Measurements from ENCODE around the gene FUOM. TPM values are rescaled to one million over a fixed set of nuclear protein-coding genes. Genes with fewer than 3 reads are reported as not detected.

Gene FUOM
- total RNA-seq, 1 experiment from 2014 or later: 16.0 TPM

DNA sequence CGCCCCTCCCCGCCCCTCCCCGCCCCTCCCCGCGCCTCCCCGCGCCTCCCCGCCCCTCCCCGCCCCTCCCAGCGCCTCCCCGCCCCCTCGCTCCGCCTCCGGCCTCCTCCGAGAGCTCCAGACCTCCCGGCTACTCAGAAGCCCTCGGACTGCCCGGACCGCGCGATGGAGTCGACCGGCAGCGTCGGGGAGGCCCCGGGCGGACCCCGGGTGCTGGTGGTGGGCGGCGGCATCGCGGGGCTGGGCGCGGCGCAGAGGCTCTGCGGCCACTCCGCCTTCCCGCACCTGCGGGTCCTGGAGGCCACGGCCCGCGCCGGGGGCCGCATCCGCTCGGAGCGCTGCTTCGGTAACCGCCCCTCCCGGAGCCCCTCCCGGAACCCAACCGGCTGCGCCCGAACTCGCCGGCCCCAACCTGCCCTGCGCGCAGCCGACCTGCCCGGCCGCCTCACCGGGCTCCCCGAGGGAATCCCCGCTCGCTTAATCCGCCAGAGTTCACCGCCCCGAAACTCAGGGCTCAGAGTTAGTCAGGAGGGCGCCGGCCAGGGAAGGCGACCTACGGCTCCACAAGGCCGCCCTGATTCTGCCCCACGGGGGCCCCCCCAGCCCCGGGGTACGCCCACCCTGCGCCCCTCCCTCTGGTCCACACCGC is 21.5 kb upstream of the FUOM start, which contains the start of gene PAOX:
PAOX (plus strand) TSS at position 111 of the 649 bp plus-strand sequence; CDS start at position 166, 55 bp downstream.
- no TSS peak for BruUV-seq (replicated peaks)
- H3K27ac ChIP-seq (ENCODE audit: low read depth, low read length, poor library complexity, severe bottlenecking): no peak within 1 kb of the TSS

DNA sequence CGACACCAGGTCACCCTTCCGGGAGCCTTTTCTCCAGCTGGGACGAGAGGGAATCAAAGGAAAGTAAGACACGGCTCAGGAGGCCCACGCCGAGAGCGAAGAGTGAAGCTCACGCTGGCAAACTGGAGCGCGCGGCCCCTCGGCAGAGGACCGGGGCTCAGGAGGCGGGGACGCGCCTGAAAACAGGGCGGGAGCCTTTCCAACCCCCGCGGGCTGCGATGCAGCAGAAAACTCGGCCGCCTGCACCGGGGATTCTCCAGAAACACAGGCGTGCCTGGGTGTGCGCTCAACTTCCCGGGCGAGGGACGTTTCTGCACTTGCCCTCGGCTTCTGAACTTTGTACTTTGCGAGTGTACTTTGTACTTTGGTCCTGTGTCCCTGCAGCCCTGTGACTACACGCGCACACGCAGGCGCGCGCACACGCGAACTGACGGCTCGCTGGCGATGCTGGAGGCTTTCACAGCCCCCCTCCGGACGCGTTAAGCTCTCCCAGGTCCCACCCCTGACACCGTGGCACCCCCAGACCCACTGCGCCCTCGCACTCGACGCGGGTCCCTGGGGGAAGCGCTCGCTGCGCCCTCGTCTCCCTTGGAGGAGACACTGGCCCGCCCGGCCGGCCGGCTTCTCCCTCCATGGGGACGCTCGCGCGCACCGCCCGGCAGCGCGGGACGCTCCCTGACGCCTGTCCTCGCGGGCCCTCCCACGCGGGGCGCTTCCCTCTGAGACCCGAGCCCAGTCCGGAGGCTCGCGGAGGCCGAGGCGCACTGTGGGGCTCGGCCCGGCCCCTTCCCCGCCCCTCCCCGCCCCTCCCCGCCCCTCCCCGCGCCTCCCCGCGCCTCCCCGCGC is 20.7 kb upstream of the FUOM start:
- Histone ChIP-seq H3K4me1 (ENCODE audit: insufficient read depth, low read length, poor library complexity, severe bottlenecking) (peaks cover 5% of the 10 kb centered on the region), H3K27me3 (replicated peaks; ENCODE audit: insufficient read depth, low read depth, low read length, poor library complexity) (no peaks in the 10 kb centered on the region), H3K36me3 (ENCODE audit: insufficient read depth, low read length, poor library complexity, severe bottlenecking) (no peaks in the 10 kb centered on the region), H3K27ac (ENCODE audit: low read depth, low read length, poor library complexity, severe bottlenecking) (no peak overlapping the region), H3K9me3 (ENCODE audit: low read depth, low read length, poor library complexity, severe bottlenecking) (no peaks in the 10 kb centered on the region), H3K4me3 (ENCODE audit: low read depth, low read length, poor library complexity, severe bottlenecking) (peak overlapping the region; percentile 64)
- POLR2A ChIA-PET (ENCODE audit: low non-redundant PET): no interaction called here
- intact Hi-C loops (cut with micrococcal nuclease; ENCODE audit: unreplicated experiment): no loop called here
- peak; percentile 70 for DNase-seq (ENCODE audit: low spot score)
- no TSS peak for BruUV-seq (replicated peaks)
- TF ChIP-seq, protein P1, sequence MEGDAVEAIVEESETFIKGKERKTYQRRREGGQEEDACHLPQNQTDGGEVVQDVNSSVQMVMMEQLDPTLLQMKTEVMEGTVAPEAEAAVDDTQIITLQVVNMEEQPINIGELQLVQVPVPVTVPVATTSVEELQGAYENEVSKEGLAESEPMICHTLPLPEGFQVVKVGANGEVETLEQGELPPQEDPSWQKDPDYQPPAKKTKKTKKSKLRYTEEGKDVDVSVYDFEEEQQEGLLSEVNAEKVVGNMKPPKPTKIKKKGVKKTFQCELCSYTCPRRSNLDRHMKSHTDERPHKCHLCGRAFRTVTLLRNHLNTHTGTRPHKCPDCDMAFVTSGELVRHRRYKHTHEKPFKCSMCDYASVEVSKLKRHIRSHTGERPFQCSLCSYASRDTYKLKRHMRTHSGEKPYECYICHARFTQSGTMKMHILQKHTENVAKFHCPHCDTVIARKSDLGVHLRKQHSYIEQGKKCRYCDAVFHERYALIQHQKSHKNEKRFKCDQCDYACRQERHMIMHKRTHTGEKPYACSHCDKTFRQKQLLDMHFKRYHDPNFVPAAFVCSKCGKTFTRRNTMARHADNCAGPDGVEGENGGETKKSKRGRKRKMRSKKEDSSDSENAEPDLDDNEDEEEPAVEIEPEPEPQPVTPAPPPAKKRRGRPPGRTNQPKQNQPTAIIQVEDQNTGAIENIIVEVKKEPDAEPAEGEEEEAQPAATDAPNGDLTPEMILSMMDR (conservative IDR thresholded peaks at IDR 0.05; ENCODE audit: low read depth, low read length): no peak
- no peak for TF ChIP-seq EZH2 (IDR thresholded peaks at IDR 0.05; ENCODE audit: borderline replicate concordance, low read depth, low read length, poor library complexity, severe bottlenecking)
- CTCF ChIA-PET: no interaction called here

More for the DNA sequence above, 21.5 kb upstream of the FUOM start, which contains the start of gene PAOX:
- peaks cover 5% of the 10 kb centered on the region for H3K4me1 ChIP-seq (ENCODE audit: insufficient read depth, low read length, poor library complexity, severe bottlenecking)
- H3K27me3 ChIP-seq (replicated peaks; ENCODE audit: insufficient read depth, low read depth, low read length, poor library complexity): no peaks in the 10 kb centered on the region
- no peak for TF ChIP-seq EZH2 (IDR thresholded peaks at IDR 0.05; ENCODE audit: borderline replicate concordance, low read depth, low read length, poor library complexity, severe bottlenecking)
- TF ChIP-seq, protein P1 (conservative IDR thresholded peaks at IDR 0.05; ENCODE audit: low read depth, low read length): no peak
- intact Hi-C loops (cut with micrococcal nuclease; ENCODE audit: unreplicated experiment): no loop called here
- POLR2A ChIA-PET (ENCODE audit: low non-redundant PET): no interaction called here
- H3K9me3 ChIP-seq (ENCODE audit: low read depth, low read length, poor library complexity, severe bottlenecking): no peaks in the 10 kb centered on the region
- no peak for DNase-seq (ENCODE audit: low spot score)
- CTCF ChIA-PET: no interaction called here
- peak within 1 kb of the TSS; percentile 64 for H3K4me3 ChIP-seq (ENCODE audit: low read depth, low read length, poor library complexity, severe bottlenecking)
- no peaks in the 10 kb centered on the region for H3K36me3 ChIP-seq (ENCODE audit: insufficient read depth, low read length, poor library complexity, severe bottlenecking)

DNA sequence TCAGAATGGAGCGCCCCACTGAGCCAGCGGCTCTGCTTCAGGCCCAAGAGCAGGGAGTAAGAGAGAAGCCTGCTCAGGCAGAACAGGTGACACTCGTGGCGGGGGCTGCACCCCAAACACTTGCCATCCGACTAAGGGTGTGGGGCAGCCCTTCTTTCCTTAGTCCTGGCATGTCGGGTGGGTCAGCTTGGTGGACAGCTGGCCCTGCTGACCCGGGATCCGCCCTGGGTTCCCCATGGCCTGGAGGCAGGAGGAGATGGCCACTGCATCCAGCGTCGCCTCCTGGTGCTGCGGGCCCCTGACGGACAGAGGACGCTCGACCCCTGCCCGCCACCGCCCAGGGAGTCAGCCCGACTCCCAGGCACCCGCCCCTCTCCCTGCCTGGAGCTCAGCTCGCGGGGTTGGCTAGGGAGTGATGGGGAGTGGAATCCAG is 20.0 kb upstream of the FUOM start:
- Histone ChIP-seq H3K36me3 (ENCODE audit: insufficient read depth, low read length, poor library complexity, severe bottlenecking) (no peaks in the 10 kb centered on the region), H3K4me3 (ENCODE audit: low read depth, low read length, poor library complexity, severe bottlenecking) (peak overlapping the region; percentile 64), H3K27me3 (replicated peaks; ENCODE audit: insufficient read depth, low read depth, low read length, poor library complexity) (no peaks in the 10 kb centered on the region), H3K9me3 (ENCODE audit: low read depth, low read length, poor library complexity, severe bottlenecking) (no peaks in the 10 kb centered on the region), H3K4me1 (ENCODE audit: insufficient read depth, low read length, poor library complexity, severe bottlenecking) (peaks cover 5% of the 10 kb centered on the region), H3K27ac (ENCODE audit: low read depth, low read length, poor library complexity, severe bottlenecking) (no peak overlapping the region)
- ChIA-PET CTCF (no interaction called here), POLR2A (ENCODE audit: low non-redundant PET) (no interaction called here)
- TF ChIP-seq EZH2 (IDR thresholded peaks at IDR 0.05; ENCODE audit: borderline replicate concordance, low read depth, low read length, poor library complexity, severe bottlenecking): no peak
- intact Hi-C loops (cut with micrococcal nuclease; ENCODE audit: unreplicated experiment): no loop called here
- no TSS peak for BruUV-seq (replicated peaks)
- DNase-seq (ENCODE audit: low spot score): no peak

All from A673 (cell line).